GM12878 (cell line): ENCODE measurements around the gene SHC1. TPM values are rescaled to one million over a fixed set of nuclear protein-coding genes. Genes with fewer than 3 reads are reported as not detected.
A peak's percentile ranks its signal among the peaks of the same experiment; 100 is the strongest.

Experiments
- EP300 ChIP-seq, 2 experiments: fragments of 150-350 bp in 1 of 2; IDR thresholded peaks; 2 replicates each; pipeline ENCODE4 v1.6.1; 2011 to 2012; ENCODE audit warnings: low read depth in 2 of 2, low read length in 2 of 2, borderline replicate concordance in 1 of 2, improper control_type of control experiment in 1 of 2, inconsistent platforms in 1 of 2; ENCODE audit not compliant: control insufficient read depth in 1 of 2
- ESRRA ChIP-seq: IDR thresholded peaks from 2 replicates; pipeline ENCODE4 v1.6.1; 2012; ENCODE audit warnings: mild to moderate bottlenecking, low read length, improper control_type of control experiment
- GATAD2B ChIP-seq: fragments of 450-650 bp; conservative IDR thresholded peaks from 2 replicates; pipeline ENCODE4 v1.6.1; 2017; ENCODE audit warnings: low read depth, mild to moderate bottlenecking, moderate library complexity
- LARP7 ChIP-seq: fragments of 450-650 bp; IDR thresholded peaks from 2 replicates; pipeline ENCODE4 v1.6.1; 2017; ENCODE audit warnings: mild to moderate bottlenecking
- NFIC ChIP-seq: IDR thresholded peaks from 2 replicates; pipeline ENCODE4 v1.6.1; 2012; ENCODE audit warnings: low read depth, mild to moderate bottlenecking, inconsistent platforms, low read length, moderate library complexity
- NR2C2 ChIP-seq: IDR thresholded peaks from 2 replicates; pipeline ENCODE4 v1.6.1; 2011; ENCODE audit warnings: borderline replicate concordance, low read depth; ENCODE audit not compliant: control insufficient read depth, insufficient read length
- RELA ChIP-seq: fragments of 450-650 bp; IDR thresholded peaks from 2 replicates; pipeline ENCODE4 v1.8.0; 2014; ENCODE audit warnings: borderline replicate concordance; ENCODE audit not compliant: partially characterized antibody
- SMAD1 ChIP-seq: fragments of 450-650 bp; IDR thresholded peaks from 2 replicates; pipeline ENCODE4 v1.6.1; 2018; ENCODE audit warnings: mild to moderate bottlenecking, low read depth; ENCODE audit not compliant: partially characterized antibody
- SP1 ChIP-seq: IDR thresholded peaks from one replicate; pipeline ENCODE4 v1.6.1; 2011; ENCODE audit warnings: low read depth, low read length
- SUPT20H ChIP-seq: IDR thresholded peaks from 2 replicates; pipeline ENCODE4 v1.6.1; 2011; ENCODE audit warnings: low read depth, mild to moderate bottlenecking, low read length, moderate library complexity, borderline replicate concordance; ENCODE audit not compliant: control insufficient read depth
- TAF1 ChIP-seq: IDR thresholded peaks from 2 replicates; pipeline ENCODE4 v1.6.1; 2011; ENCODE audit warnings: mild to moderate bottlenecking, low read depth, low read length, borderline replicate concordance
- ZNF207 ChIP-seq: fragments of 450-650 bp; IDR thresholded peaks from 2 replicates; pipeline ENCODE4 v1.6.1; 2014; ENCODE audit warnings: antibody characterized with exemption, mild to moderate bottlenecking, borderline replicate concordance
- ZNF622 ChIP-seq: fragments of 450-650 bp; IDR thresholded peaks from 2 replicates; pipeline ENCODE4 v1.6.1; 2017; ENCODE audit warnings: mild to moderate bottlenecking, inconsistent platforms
- polyA plus RNA-seq, 11 experiments: library from polyadenylated mRNA; depleted of rRNA in 4 of 11; unstranded in 6 of 11; stranded (reverse) in 5 of 11; fragments of >200 nt; fragmentation: Nextera tagmentation in 4 of 11; fragmentation: Illumina TruSeq in 1 of 11; extraction: Ambion mirVana in 4 of 11; extraction: Trizol in 1 of 11; gene quantifications; 1 replicate in 1 of 11; 2 replicates in 10 of 11; pipeline versions ENCODE4 v1.2.1 to v1.2.3, GENCODE V29; 2011 to 2016; ENCODE audit warnings: inconsistent platforms in 2 of 11, missing spikeins in 2 of 11, low read depth in 1 of 11
- total RNA-seq, 4 experiments: library from RNA; depleted of rRNA in 3 of 4; stranded (reverse); fragments of >200 nt in 3 of 4; fragmentation: Illumina TruSeq in 1 of 4; extraction: Trizol in 1 of 4; gene quantifications; 2 replicates each; pipeline versions ENCODE4 v1.2.1 to v1.2.3, GENCODE V29; 2013 to 2021
- TF ChIP-seq, protein P1 (sequence below): IDR thresholded peaks from 2 replicates; pipeline ENCODE4 v1.6.1; 2012; ENCODE audit warnings: improper control_type of control experiment, low read depth, low read length; ENCODE audit not compliant: insufficient replicate concordance
- TF ChIP-seq, protein P2 (sequence below): IDR thresholded peaks from 2 replicates; pipeline ENCODE4 v1.6.1; 2011; ENCODE audit warnings: mild to moderate bottlenecking, low read depth, low read length, moderate library complexity; ENCODE audit not compliant: insufficient replicate concordance
- TF ChIP-seq, protein P3 (sequence below): IDR thresholded peaks from 2 replicates; pipeline ENCODE4 v1.6.1; 2011; ENCODE audit warnings: low read depth, mild to moderate bottlenecking, low read length, moderate library complexity, borderline replicate concordance; ENCODE audit errors: extremely low read depth
- TF ChIP-seq, protein P4 (sequence below): IDR thresholded peaks from 2 replicates; pipeline ENCODE4 v1.6.1; 2012; ENCODE audit warnings: mild to moderate bottlenecking, low read depth, low read length

The SHC1 gene
- total and polyA plus RNA-seq, 10 of the 15 experiments (the other 5 are each of a cell fraction or from before 2014, with no cell fraction given): 2.6 to 49.3 (median 25.2) TPM

DNA sequence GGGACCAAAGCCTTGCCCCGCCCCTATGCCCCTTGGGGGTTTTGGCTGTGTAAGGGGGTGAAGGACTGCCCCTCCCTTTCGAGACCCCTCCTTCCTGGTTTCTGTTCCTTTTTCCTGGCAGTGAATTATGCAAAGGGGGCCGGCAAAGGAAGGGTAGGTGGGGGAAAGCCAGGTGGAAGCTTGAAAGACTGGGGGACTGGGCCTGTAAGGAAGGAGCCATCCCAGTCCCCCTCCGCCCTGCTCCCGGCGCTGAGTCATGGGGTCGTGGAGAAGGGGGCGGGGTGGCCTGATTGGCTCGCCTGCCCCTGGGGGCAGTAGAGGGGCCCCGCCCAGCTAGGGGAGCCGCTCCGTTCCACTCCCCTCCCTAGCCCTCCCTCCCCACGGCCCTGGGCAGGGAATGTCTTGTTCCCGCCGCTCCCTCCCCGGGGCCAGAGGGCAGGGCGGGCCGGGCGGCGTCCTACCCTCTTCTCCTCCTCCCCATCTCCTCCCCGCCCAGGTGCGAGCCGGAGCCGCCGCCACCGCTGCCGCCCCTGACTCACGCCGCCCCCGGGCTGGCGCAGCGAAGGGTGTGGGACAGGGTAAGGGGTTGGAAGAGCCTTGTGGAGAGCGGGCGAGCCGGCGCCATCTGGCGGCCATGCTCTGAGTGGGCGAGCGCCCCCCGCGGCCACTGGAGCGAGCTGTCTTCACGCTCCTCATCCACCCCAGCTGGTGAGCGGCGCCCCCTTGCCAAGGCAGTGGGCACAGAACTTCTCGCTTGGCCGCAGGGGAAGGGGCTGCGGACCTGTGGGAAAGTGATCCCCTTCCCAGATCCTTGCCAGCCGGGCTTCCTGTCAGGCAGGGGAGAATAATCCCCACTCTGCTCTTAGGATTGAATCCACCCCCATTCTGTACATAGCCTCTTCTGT is 46.7 kb upstream of the SHC1 start (continued):
- TF ChIP-seq ZNF622: no peak
- no peak for TF ChIP-seq SP1
- 0 out of 2 replicates have a peak, but pooled peaks have one; percentile 35 for TF ChIP-seq ZNF207
- no peak for TF ChIP-seq NR2C2
- peak; percentile 74 for TF ChIP-seq LARP7
- TF ChIP-seq, protein P1, sequence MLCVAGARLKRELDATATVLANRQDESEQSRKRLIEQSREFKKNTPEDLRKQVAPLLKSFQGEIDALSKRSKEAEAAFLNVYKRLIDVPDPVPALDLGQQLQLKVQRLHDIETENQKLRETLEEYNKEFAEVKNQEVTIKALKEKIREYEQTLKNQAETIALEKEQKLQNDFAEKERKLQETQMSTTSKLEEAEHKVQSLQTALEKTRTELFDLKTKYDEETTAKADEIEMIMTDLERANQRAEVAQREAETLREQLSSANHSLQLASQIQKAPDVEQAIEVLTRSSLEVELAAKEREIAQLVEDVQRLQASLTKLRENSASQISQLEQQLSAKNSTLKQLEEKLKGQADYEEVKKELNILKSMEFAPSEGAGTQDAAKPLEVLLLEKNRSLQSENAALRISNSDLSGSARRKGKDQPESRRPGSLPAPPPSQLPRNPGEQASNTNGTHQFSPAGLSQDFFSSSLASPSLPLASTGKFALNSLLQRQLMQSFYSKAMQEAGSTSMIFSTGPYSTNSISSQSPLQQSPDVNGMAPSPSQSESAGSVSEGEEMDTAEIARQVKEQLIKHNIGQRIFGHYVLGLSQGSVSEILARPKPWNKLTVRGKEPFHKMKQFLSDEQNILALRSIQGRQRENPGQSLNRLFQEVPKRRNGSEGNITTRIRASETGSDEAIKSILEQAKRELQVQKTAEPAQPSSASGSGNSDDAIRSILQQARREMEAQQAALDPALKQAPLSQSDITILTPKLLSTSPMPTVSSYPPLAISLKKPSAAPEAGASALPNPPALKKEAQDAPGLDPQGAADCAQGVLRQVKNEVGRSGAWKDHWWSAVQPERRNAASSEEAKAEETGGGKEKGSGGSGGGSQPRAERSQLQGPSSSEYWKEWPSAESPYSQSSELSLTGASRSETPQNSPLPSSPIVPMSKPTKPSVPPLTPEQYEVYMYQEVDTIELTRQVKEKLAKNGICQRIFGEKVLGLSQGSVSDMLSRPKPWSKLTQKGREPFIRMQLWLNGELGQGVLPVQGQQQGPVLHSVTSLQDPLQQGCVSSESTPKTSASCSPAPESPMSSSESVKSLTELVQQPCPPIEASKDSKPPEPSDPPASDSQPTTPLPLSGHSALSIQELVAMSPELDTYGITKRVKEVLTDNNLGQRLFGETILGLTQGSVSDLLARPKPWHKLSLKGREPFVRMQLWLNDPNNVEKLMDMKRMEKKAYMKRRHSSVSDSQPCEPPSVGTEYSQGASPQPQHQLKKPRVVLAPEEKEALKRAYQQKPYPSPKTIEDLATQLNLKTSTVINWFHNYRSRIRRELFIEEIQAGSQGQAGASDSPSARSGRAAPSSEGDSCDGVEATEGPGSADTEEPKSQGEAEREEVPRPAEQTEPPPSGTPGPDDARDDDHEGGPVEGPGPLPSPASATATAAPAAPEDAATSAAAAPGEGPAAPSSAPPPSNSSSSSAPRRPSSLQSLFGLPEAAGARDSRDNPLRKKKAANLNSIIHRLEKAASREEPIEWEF: no peak
- TF ChIP-seq GATAD2B: peak; percentile 93
- TF ChIP-seq, protein P2, sequence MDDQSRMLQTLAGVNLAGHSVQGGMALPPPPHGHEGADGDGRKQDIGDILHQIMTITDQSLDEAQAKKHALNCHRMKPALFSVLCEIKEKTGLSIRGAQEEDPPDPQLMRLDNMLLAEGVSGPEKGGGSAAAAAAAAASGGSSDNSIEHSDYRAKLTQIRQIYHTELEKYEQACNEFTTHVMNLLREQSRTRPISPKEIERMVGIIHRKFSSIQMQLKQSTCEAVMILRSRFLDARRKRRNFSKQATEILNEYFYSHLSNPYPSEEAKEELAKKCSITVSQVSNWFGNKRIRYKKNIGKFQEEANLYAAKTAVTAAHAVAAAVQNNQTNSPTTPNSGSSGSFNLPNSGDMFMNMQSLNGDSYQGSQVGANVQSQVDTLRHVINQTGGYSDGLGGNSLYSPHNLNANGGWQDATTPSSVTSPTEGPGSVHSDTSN: peak; percentile 50
- no peak for TF ChIP-seq NFIC
- TF ChIP-seq RELA: peak; percentile 83
- TF ChIP-seq, protein P3, sequence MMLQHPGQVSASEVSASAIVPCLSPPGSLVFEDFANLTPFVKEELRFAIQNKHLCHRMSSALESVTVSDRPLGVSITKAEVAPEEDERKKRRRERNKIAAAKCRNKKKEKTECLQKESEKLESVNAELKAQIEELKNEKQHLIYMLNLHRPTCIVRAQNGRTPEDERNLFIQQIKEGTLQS: peak; percentile 60; the same call in 1 of the 2 replicates
- 0 out of 4 replicates have a peak, but pooled peaks of 1 of the 2 experiments have one; percentile 26 for TF ChIP-seq EP300 (IDR thresholded peaks at IDR 0.05; ENCODE audit: borderline replicate concordance in 1 of 2, control insufficient read depth in 1 of 2, low read depth in 2 of 2, low read length in 2 of 2)
- TF ChIP-seq, protein P4, sequence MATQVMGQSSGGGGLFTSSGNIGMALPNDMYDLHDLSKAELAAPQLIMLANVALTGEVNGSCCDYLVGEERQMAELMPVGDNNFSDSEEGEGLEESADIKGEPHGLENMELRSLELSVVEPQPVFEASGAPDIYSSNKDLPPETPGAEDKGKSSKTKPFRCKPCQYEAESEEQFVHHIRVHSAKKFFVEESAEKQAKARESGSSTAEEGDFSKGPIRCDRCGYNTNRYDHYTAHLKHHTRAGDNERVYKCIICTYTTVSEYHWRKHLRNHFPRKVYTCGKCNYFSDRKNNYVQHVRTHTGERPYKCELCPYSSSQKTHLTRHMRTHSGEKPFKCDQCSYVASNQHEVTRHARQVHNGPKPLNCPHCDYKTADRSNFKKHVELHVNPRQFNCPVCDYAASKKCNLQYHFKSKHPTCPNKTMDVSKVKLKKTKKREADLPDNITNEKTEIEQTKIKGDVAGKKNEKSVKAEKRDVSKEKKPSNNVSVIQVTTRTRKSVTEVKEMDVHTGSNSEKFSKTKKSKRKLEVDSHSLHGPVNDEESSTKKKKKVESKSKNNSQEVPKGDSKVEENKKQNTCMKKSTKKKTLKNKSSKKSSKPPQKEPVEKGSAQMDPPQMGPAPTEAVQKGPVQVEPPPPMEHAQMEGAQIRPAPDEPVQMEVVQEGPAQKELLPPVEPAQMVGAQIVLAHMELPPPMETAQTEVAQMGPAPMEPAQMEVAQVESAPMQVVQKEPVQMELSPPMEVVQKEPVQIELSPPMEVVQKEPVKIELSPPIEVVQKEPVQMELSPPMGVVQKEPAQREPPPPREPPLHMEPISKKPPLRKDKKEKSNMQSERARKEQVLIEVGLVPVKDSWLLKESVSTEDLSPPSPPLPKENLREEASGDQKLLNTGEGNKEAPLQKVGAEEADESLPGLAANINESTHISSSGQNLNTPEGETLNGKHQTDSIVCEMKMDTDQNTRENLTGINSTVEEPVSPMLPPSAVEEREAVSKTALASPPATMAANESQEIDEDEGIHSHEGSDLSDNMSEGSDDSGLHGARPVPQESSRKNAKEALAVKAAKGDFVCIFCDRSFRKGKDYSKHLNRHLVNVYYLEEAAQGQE: no peak
- TF ChIP-seq TAF1: no peak
- TF ChIP-seq SMAD1: no peak
- no peak for TF ChIP-seq SUPT20H
- TF ChIP-seq ESRRA: peak; percentile 31; the same call in 1 of the 2 replicates
